Ovary (tissue), 3 donors: ENCODE data around the gene ACLY.

Experiments
- EP300 ChIP-seq: sonication (generic); formaldehyde crosslinking; IDR thresholded peaks from one replicate; pipeline ENCODE4 v1.6.1; 2017; ENCODE audit warnings: antibody characterized with exemption
- TF ChIP-seq, protein P1 (sequence below), 3 donors: fragments of 450-650 bp in 2 of 3; fragments of 200-600 bp in 1 of 3; IDR thresholded peaks; one replicate each; pipeline versions ENCODE4 v1.5.1 to v1.8.0; 2016 to 2022; ENCODE audit warnings: antibody characterized with exemption in 3 of 3, mild to moderate bottlenecking in 1 of 3
- donor health status: DM: no; HTN: no; CAD: no.

DNA sequence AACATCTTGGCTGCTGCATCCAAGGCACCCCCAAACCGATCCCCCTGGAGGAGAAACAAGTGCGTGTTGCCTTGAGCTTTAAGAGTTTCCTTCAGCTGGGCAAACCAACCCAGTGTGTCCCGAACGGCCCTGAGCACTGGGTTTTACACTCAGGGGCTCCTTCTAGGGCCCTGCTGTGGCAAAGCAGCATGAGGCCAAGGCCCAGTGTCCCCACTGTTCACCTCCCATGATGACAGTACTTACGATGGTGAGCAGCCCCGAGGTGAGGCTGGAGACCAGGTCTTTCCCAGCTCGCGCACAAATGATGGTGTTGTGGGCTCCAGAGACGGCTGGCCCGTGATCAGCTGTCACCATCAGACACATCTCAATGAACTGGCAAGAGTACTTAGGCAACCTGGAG, 47.0 kb downstream of the ACLY start:
- TF ChIP-seq, protein P1, sequence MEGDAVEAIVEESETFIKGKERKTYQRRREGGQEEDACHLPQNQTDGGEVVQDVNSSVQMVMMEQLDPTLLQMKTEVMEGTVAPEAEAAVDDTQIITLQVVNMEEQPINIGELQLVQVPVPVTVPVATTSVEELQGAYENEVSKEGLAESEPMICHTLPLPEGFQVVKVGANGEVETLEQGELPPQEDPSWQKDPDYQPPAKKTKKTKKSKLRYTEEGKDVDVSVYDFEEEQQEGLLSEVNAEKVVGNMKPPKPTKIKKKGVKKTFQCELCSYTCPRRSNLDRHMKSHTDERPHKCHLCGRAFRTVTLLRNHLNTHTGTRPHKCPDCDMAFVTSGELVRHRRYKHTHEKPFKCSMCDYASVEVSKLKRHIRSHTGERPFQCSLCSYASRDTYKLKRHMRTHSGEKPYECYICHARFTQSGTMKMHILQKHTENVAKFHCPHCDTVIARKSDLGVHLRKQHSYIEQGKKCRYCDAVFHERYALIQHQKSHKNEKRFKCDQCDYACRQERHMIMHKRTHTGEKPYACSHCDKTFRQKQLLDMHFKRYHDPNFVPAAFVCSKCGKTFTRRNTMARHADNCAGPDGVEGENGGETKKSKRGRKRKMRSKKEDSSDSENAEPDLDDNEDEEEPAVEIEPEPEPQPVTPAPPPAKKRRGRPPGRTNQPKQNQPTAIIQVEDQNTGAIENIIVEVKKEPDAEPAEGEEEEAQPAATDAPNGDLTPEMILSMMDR (IDR thresholded peaks at IDR 0.05), result no peak
- TF ChIP-seq EP300, result no peak
